ENCODE measurements around the gene CIDEB. TPM values are rescaled to one million over a fixed set of nuclear protein-coding genes. Genes with fewer than 3 reads are reported as not detected.

CIDEB gene
- total RNA-seq, 1 experiment from 2014 or later: 0.22 TPM

DNA sequence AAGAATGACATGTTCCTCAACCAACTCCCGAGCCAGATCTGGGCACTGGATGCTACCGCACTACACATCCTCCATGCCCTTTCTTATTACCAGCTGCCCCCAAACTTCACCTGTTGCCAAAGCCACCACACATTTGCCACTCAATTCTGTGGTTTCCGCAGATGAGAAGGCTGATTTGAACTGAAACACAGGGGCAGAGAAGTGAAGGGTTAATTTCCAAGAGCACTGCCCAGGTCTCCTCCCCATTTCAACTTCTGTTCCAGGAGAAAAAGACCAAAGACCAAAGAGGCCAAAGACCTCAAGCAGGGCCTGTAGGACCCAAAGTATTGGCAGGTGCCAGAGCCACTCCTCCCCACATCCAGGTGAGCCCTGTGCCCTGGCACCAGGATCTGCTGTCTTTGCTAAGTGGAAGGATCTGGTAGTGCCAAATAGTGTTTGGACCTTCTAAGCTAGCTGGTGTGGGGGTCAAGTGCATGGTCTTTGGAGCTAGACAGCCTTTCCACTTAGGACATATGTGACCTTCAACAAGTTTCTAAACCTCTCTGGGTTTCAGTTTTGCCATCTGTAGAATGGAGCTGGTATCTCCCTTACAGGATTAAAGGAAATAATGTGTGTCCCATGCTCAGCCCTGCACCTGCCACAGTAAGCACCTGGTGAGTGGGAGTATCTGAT is 16.2 kb downstream of the CIDEB start:
- Histone ChIP-seq H3K79me2 (ENCODE audit: insufficient read depth, low read length) (no peaks in the 10 kb centered on the region), H3K4me3 (replicated peaks in 1 of 2; ENCODE audit: low read depth in 1 of 2, low read length in 2 of 2) (no peak overlapping the region), H3K4me1 (ENCODE audit: control insufficient read depth in 1 of 2, insufficient read depth in 2 of 2, low read length in 2 of 2) (no peaks in the 10 kb centered on the region), H3K27me3 (ENCODE audit: insufficient read depth, low read length) (no peaks in the 10 kb centered on the region), H3K9me3 (ENCODE audit: control insufficient read depth in 1 of 2, insufficient read depth in 1 of 2, low read depth in 1 of 2, low read length in 2 of 2) (no peaks in the 10 kb centered on the region), H3K36me3 (ENCODE audit: control insufficient read depth in 1 of 2, insufficient read depth in 2 of 2, low read length in 2 of 2) (peaks cover 17 to 23% of the 10 kb centered on the region in 2 experiments), H3K27ac (ENCODE audit: low read depth, low read length) (no peak overlapping the region), H3K9me2 (ENCODE audit: insufficient read depth) (no peaks in the 10 kb centered on the region), H3K9ac (ENCODE audit: low read length) (no peak overlapping the region), H4K20me1 (ENCODE audit: insufficient read depth) (no peaks in the 10 kb centered on the region), H2AFZ (ENCODE audit: low read depth, low read length, poor library complexity, severe bottlenecking) (no peak overlapping the region), H3K4me2 (ENCODE audit: low read length) (no peak overlapping the region)
- RAD21 ChIA-PET (ENCODE audit: low non-redundant PET in 1 of 2, low total read pairs in 2 of 2, uncharacterized antibody in 2 of 2, unreplicated experiment in 2 of 2): no interaction called here
- CTCF ChIA-PET: interaction anchor here (1.9 kb wide), 1 partner anchor 49 kb away, joined by 7 read pairs; the partner anchor contains the start of gene TINF2
- POLR2A ChIA-PET: no interaction called here
- DNase-seq (ENCODE audit: low read depth, low spot score) (no peak), ATAC-seq (no peak)
- no peak for TF ChIP-seq EZH2phosphoT487 (IDR thresholded peaks at IDR 0.05; ENCODE audit: borderline replicate concordance)
- no peak for TF ChIP-seq SRF (IDR thresholded peaks at IDR 0.05; ENCODE audit: low read depth)
- TF ChIP-seq SIN3A (IDR thresholded peaks at IDR 0.05; ENCODE audit: low read depth): no peak
- TF ChIP-seq ZNF274 (IDR thresholded peaks at IDR 0.05; ENCODE audit: low read depth, low read length): no peak
- no peak for TF ChIP-seq POLR2AphosphoS5 (IDR thresholded peaks at IDR 0.05; ENCODE audit: low read depth, low read length)
- TF ChIP-seq, protein P1, sequence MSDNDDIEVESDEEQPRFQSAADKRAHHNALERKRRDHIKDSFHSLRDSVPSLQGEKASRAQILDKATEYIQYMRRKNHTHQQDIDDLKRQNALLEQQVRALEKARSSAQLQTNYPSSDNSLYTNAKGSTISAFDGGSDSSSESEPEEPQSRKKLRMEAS (IDR thresholded peaks at IDR 0.05): no peak
- TF ChIP-seq, protein P2, sequence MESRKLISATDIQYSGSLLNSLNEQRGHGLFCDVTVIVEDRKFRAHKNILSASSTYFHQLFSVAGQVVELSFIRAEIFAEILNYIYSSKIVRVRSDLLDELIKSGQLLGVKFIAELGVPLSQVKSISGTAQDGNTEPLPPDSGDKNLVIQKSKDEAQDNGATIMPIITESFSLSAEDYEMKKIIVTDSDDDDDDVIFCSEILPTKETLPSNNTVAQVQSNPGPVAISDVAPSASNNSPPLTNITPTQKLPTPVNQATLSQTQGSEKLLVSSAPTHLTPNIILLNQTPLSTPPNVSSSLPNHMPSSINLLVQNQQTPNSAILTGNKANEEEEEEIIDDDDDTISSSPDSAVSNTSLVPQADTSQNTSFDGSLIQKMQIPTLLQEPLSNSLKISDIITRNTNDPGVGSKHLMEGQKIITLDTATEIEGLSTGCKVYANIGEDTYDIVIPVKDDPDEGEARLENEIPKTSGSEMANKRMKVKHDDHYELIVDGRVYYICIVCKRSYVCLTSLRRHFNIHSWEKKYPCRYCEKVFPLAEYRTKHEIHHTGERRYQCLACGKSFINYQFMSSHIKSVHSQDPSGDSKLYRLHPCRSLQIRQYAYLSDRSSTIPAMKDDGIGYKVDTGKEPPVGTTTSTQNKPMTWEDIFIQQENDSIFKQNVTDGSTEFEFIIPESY (IDR thresholded peaks at IDR 0.05; ENCODE audit: extremely low read depth, insufficient replicate concordance, low read length): no peak
- TF ChIP-seq, protein P3, sequence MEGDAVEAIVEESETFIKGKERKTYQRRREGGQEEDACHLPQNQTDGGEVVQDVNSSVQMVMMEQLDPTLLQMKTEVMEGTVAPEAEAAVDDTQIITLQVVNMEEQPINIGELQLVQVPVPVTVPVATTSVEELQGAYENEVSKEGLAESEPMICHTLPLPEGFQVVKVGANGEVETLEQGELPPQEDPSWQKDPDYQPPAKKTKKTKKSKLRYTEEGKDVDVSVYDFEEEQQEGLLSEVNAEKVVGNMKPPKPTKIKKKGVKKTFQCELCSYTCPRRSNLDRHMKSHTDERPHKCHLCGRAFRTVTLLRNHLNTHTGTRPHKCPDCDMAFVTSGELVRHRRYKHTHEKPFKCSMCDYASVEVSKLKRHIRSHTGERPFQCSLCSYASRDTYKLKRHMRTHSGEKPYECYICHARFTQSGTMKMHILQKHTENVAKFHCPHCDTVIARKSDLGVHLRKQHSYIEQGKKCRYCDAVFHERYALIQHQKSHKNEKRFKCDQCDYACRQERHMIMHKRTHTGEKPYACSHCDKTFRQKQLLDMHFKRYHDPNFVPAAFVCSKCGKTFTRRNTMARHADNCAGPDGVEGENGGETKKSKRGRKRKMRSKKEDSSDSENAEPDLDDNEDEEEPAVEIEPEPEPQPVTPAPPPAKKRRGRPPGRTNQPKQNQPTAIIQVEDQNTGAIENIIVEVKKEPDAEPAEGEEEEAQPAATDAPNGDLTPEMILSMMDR (IDR thresholded peaks at IDR 0.05 in 2 of 3, conservative IDR thresholded peaks at IDR 0.05 in 1 of 3; ENCODE audit: borderline replicate concordance in 1 of 3, insufficient read depth in 1 of 3, low read depth in 2 of 3, low read length in 2 of 3): no peak
- no peak for TF ChIP-seq CEBPB (IDR thresholded peaks at IDR 0.05; ENCODE audit: low read depth)
- TF ChIP-seq RAD21 (IDR thresholded peaks at IDR 0.05; ENCODE audit: low read depth): no peak
- no peak for TF ChIP-seq CBX3 (IDR thresholded peaks at IDR 0.05; ENCODE audit: low read depth)
- no peak for TF ChIP-seq ELF1 (IDR thresholded peaks at IDR 0.05; ENCODE audit: borderline replicate concordance, low read depth)
- no peak for TF ChIP-seq EGR1 (IDR thresholded peaks at IDR 0.05; ENCODE audit: low read depth)
- TF ChIP-seq EZH2 (IDR thresholded peaks at IDR 0.05): no peak
- TF ChIP-seq SP1 (IDR thresholded peaks at IDR 0.05; ENCODE audit: low read depth): no peak
- TF ChIP-seq, protein P4, sequence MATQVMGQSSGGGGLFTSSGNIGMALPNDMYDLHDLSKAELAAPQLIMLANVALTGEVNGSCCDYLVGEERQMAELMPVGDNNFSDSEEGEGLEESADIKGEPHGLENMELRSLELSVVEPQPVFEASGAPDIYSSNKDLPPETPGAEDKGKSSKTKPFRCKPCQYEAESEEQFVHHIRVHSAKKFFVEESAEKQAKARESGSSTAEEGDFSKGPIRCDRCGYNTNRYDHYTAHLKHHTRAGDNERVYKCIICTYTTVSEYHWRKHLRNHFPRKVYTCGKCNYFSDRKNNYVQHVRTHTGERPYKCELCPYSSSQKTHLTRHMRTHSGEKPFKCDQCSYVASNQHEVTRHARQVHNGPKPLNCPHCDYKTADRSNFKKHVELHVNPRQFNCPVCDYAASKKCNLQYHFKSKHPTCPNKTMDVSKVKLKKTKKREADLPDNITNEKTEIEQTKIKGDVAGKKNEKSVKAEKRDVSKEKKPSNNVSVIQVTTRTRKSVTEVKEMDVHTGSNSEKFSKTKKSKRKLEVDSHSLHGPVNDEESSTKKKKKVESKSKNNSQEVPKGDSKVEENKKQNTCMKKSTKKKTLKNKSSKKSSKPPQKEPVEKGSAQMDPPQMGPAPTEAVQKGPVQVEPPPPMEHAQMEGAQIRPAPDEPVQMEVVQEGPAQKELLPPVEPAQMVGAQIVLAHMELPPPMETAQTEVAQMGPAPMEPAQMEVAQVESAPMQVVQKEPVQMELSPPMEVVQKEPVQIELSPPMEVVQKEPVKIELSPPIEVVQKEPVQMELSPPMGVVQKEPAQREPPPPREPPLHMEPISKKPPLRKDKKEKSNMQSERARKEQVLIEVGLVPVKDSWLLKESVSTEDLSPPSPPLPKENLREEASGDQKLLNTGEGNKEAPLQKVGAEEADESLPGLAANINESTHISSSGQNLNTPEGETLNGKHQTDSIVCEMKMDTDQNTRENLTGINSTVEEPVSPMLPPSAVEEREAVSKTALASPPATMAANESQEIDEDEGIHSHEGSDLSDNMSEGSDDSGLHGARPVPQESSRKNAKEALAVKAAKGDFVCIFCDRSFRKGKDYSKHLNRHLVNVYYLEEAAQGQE (IDR thresholded peaks at IDR 0.05; ENCODE audit: low read depth): no peak
- TF ChIP-seq YY1 (IDR thresholded peaks at IDR 0.05; ENCODE audit: extremely low read depth, insufficient replicate concordance, low read depth, low read length): no peak
- no TSS peak for BruUV-seq (replicated peaks)
- intact Hi-C loops (cut with micrococcal nuclease): loop anchor here (10.0 kb wide), 1 partner anchor 307 kb away; the partner anchor contains the start of gene DHRS4L2

Data from HCT116 (cell line).